GM19468 (cell line): ENCODE results near the gene COG2.
"Not testable (repeated sequence)": the region's sequence is repeated elsewhere in the genome, so short reads cannot be mapped to it uniquely, and the experiment has no call there.

Source experiments
- ATAC-seq: cut with Tn5 transposase; IDR thresholded peaks from one replicate; pipeline ENCODE4 v1.9.1; 2021; ENCODE audit warnings: mild to moderate bottlenecking, moderate library complexity, moderate number of reproducible peaks; ENCODE audit not compliant: unreplicated experiment; ENCODE audit errors: extremely low read depth

Gene COG2

GRCh38 chr1:230642263-230642959 lies at the start of gene COG2:
Gene COG2, plus strand, starts transcription at chr1:230642481. Its CDS starts 126 bp downstream, at chr1:230642607.
- peak; percentile 89 for ATAC-seq

GRCh38 chr1:230592848-230593414 lies 49.4 kb upstream of the COG2 start:
- ATAC-seq = no peak

- ATAC-seq = no peak
Observed at GRCh38 chr1:230594214-230594773, 48.0 kb upstream of the COG2 start.

GRCh38 chr1:230595181-230595580 lies 47.1 kb upstream of the COG2 start:
- ATAC-seq = no peak

GRCh38 chr1:230596306-230596705 lies 46.0 kb upstream of the COG2 start:
- no peak for ATAC-seq

GRCh38 chr1:230598745-230599144 lies 43.5 kb upstream of the COG2 start:
- no peak for ATAC-seq

GRCh38 chr1:230599926-230600656 lies 42.2 kb upstream of the COG2 start:
- ATAC-seq = no peak

GRCh38 chr1:230600657-230601400 lies 41.5 kb upstream of the COG2 start:
- ATAC-seq = not testable (repeated sequence)

GRCh38 chr1:230609208-230609607 lies 33.1 kb upstream of the COG2 start:
- no peak for ATAC-seq

- ATAC-seq = no peak
Observed at GRCh38 chr1:230610589-230610988, 31.7 kb upstream of the COG2 start.

GRCh38 chr1:230611128-230611877 lies 31.0 kb upstream of the COG2 start:
- ATAC-seq = no peak

GRCh38 chr1:230611878-230612235 lies 30.4 kb upstream of the COG2 start:
- ATAC-seq = no peak

- ATAC-seq = no peak
Observed at GRCh38 chr1:230612651-230613050, 29.6 kb upstream of the COG2 start.

GRCh38 chr1:230614121-230614520 lies 28.2 kb upstream of the COG2 start:
- no peak for ATAC-seq

- no peak for ATAC-seq
Observed at GRCh38 chr1:230618537-230618936, 23.7 kb upstream of the COG2 start.

GRCh38 chr1:230620649-230621323 lies 21.5 kb upstream of the COG2 start:
- no peak for ATAC-seq

GRCh38 chr1:230621324-230622030 lies 20.8 kb upstream of the COG2 start:
- no peak for ATAC-seq

GRCh38 chr1:230622151-230622550 lies 20.1 kb upstream of the COG2 start:
- ATAC-seq = no peak
